HuH-7.5 (cell line): ENCODE results near the gene PCDHA13.
"Not testable (repeated sequence)": the region's sequence is repeated elsewhere in the genome, so short reads cannot be mapped to it uniquely, and the experiment has no call there.

ENCODE experiments used
- DNase-seq: peaks from one replicate; pipeline ENCODE4 v3.0.0; 2011; ENCODE audit warnings: low spot score

PCDHA13 gene

GRCh38 chr5:140870221-140871201, 11.4 kb upstream of the PCDHA13 start:
- DNase-seq = no peak

- DNase-seq = no peak
Measured at GRCh38 chr5:140875085-140876065, 6.5 kb upstream of the PCDHA13 start, which contains the start of gene PCDHA12. TSS of gene PCDHA12 (plus strand) at chr5:140875308. CDS start at chr5:140875473, 165 bp downstream.

GRCh38 chr5:140876541-140877261, 5.2 kb upstream of the PCDHA13 start:
- not testable (repeated sequence) for DNase-seq

- DNase-seq = no peak
Measured at GRCh38 chr5:140877262-140877581, 4.7 kb upstream of the PCDHA13 start.

- peak; percentile 54 for DNase-seq
Measured at GRCh38 chr5:140882591-140882899, 621 bp downstream of the PCDHA13 start.

GRCh38 chr5:140883373-140883772, 1.4 kb downstream of the PCDHA13 start:
- no peak for DNase-seq

- no peak for DNase-seq
Measured at GRCh38 chr5:140883927-140884697, 2.2 kb downstream of the PCDHA13 start.

- DNase-seq = no peak
Measured at GRCh38 chr5:140916325-140916724, 34.4 kb downstream of the PCDHA13 start.

- no peak for DNase-seq
Measured at GRCh38 chr5:140923601-140924000, 41.7 kb downstream of the PCDHA13 start.

- DNase-seq = peak; percentile 17
Measured at GRCh38 chr5:140925806-140926442, 44.0 kb downstream of the PCDHA13 start, which contains the start of gene PCDHAC1. TSS of gene PCDHAC1 (plus strand) at chr5:140926299. CDS start at chr5:140926893, 594 bp downstream.

- DNase-seq = peak; percentile 54
Measured at GRCh38 chr5:140926443-140927227, 44.7 kb downstream of the PCDHA13 start.

- no peak for DNase-seq
Measured at GRCh38 chr5:140927228-140927573, 45.3 kb downstream of the PCDHA13 start.
